ENCODE measurements around the gene ARHGAP20. TPM values are rescaled to one million over a fixed set of nuclear protein-coding genes. Genes with fewer than 3 reads are reported as not detected.
"Not testable (repeated sequence)": the region's sequence is repeated elsewhere in the genome, so short reads cannot be mapped to it uniquely, and the experiment has no call there.

ARHGAP20 gene
- total and polyA plus RNA-seq, 4 donors, result 0.46 to 1.5 (median 0.73) TPM

- Histone ChIP-seq H3K9me3 (ENCODE audit: control insufficient read depth in 4 of 4, low read length in 3 of 4) (peaks cover 0 to 2% (median 0%) of the 10 kb centered on the region in 4 donors), H3K4me1 (ENCODE audit: control insufficient read depth in 4 of 4, insufficient read depth in 4 of 4, low read length in 3 of 4) (no peaks in the 10 kb centered on the region), H3K9ac (ENCODE audit: low read depth in 1 of 2, low read length in 2 of 2) (no peak overlapping the region), H3K27ac (ENCODE audit: low read depth in 1 of 2, low read length in 2 of 2) (no peak overlapping the region), H3K4me3 (ENCODE audit: low read depth in 1 of 3, low read length in 3 of 3) (no peak overlapping the region), H3K36me3 (ENCODE audit: control insufficient read depth in 4 of 4, insufficient read depth in 3 of 4, low read depth in 1 of 4, low read length in 3 of 4) (no peaks in the 10 kb centered on the region), H3K27me3 (ENCODE audit: control insufficient read depth in 4 of 4, insufficient read depth in 4 of 4, low read length in 3 of 4) (no peaks in the 10 kb centered on the region)
- no peak for DNase-seq (ENCODE audit: low spot score)
- WGBS, result 92% methylated on average over 2 of the region's 2 CpGs
- TF ChIP-seq YY1 (IDR thresholded peaks at IDR 0.05) (no peak), RAD21 (IDR thresholded peaks at IDR 0.05) (no peak), CTCF (IDR thresholded peaks at IDR 0.05; ENCODE audit: low read depth, low read length, missing input control) (no peak), ZBTB33 (IDR thresholded peaks at IDR 0.05) (no peak), MAX (IDR thresholded peaks at IDR 0.05) (no peak), ATF3 (IDR thresholded peaks at IDR 0.05) (no peak), HNF4G (IDR thresholded peaks at IDR 0.05) (no peak), EGR1 (IDR thresholded peaks at IDR 0.05; ENCODE audit: low read depth in 2 of 2) (no peak), FOXA2 (IDR thresholded peaks at IDR 0.05) (no peak), REST (IDR thresholded peaks at IDR 0.05) (no peak)
Observed at GRCh38 chr11:110621826-110622225, 90.4 kb downstream of the ARHGAP20 start.

- WGBS, result 97% methylated on average over 1 of the region's 1 CpG
- not testable (repeated sequence) for H3K27ac ChIP-seq (ENCODE audit: low read depth in 1 of 2, low read length in 2 of 2); DNase-seq (ENCODE audit: low spot score)
Observed at GRCh38 chr11:110619366-110619765, 92.9 kb downstream of the ARHGAP20 start.

More at GRCh38 chr11:110619366-110619765, 92.9 kb downstream of the ARHGAP20 start:
- not testable (repeated sequence) for H3K9me3 ChIP-seq (ENCODE audit: control insufficient read depth in 4 of 4, low read length in 3 of 4); H3K27me3 ChIP-seq (ENCODE audit: control insufficient read depth in 4 of 4, insufficient read depth in 4 of 4, low read length in 3 of 4); H3K4me3 ChIP-seq (ENCODE audit: low read depth in 1 of 3, low read length in 3 of 3); H3K9ac ChIP-seq (ENCODE audit: low read depth in 1 of 2, low read length in 2 of 2); H3K4me1 ChIP-seq (ENCODE audit: control insufficient read depth in 4 of 4, insufficient read depth in 4 of 4, low read length in 3 of 4); H3K36me3 ChIP-seq (ENCODE audit: control insufficient read depth in 4 of 4, insufficient read depth in 3 of 4, low read depth in 1 of 4, low read length in 3 of 4)
